Measurements from ENCODE around the gene CLEC17A.

Gene CLEC17A

DNA sequence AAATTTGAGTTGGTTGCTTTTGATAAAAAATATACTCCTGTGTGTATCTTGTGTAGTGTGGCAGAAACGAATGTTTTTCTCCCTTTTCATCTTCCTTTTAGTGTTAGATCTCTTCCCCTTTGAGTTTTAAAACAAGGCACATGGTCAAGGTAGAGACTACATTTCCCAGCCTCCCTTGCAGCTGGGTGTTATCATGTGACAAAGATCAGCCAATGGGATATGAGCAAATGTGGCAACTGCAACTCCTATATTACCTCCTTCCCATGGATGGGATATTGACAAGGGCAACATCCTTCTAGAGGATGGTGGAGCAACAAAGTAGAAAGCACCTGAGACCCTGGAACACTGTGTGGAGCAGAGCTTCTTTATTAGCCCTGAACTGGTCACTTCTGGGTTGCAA is 49.4 kb downstream of the CLEC17A start:
- no peak overlapping the region for H2BK120ac ChIP-seq (ENCODE audit: low read depth, low read length)
- H3K79me1 ChIP-seq (replicated peaks; ENCODE audit: low read length, poor library complexity, severe bottlenecking), result no peaks in the 10 kb centered on the region
- no peak overlapping the region for H3K18ac ChIP-seq (ENCODE audit: low read depth in 1 of 2, low read length in 2 of 2)
- H2AK5ac ChIP-seq (ENCODE audit: low read length, severe bottlenecking), result no peak overlapping the region
- H3K14ac ChIP-seq (ENCODE audit: low read length in 2 of 2), result no peak overlapping the region
- no peak overlapping the region for H3K9ac ChIP-seq (ENCODE audit: low read length)
- no peak overlapping the region for H2BK12ac ChIP-seq (ENCODE audit: low read length in 2 of 2)
- no peak overlapping the region for H2BK5ac ChIP-seq (ENCODE audit: low read depth, low read length, poor library complexity, severe bottlenecking)
- H3K9me3 ChIP-seq (ENCODE audit: control insufficient read depth, low read length), result peaks cover 13% of the 10 kb centered on the region
- H3K4ac ChIP-seq (ENCODE audit: low read depth in 1 of 2, low read length in 2 of 2), result no peak overlapping the region
- H4K91ac ChIP-seq (ENCODE audit: low read length), result no peak overlapping the region
- H3K36me3 ChIP-seq (ENCODE audit: control insufficient read depth in 1 of 2, insufficient read depth in 2 of 2, low read depth in 1 of 2, low read length in 2 of 2), result no peaks in the 10 kb centered on the region
- H3K27me3 ChIP-seq (ENCODE audit: control insufficient read depth in 1 of 2, insufficient read depth in 1 of 2, low read length in 2 of 2), result no peaks in the 10 kb centered on the region
- DNase-seq, result peak; percentile 1
- WGBS, result no CpG with 5 or more reads among the region's 1 CpG
- H3K27ac ChIP-seq (ENCODE audit: low read length, poor library complexity, severe bottlenecking), result no peak overlapping the region
- no peak overlapping the region for H3K4me2 ChIP-seq (ENCODE audit: low read length, poor library complexity, severe bottlenecking)
- no peak overlapping the region for H2AFZ ChIP-seq (ENCODE audit: low read depth, low read length)
- no peak overlapping the region for H4K8ac ChIP-seq (ENCODE audit: low read length)
- no peaks in the 10 kb centered on the region for H3K4me1 ChIP-seq (ENCODE audit: control insufficient read depth, insufficient read depth, low read depth, low read length)
- H3K23ac ChIP-seq (ENCODE audit: low read length in 2 of 2), result no peak overlapping the region
- no peak overlapping the region for H3K4me3 ChIP-seq (ENCODE audit: insufficient read depth in 1 of 2, low read depth in 1 of 2, low read length in 2 of 2)
- H2BK15ac ChIP-seq (ENCODE audit: low read depth, poor library complexity, severe bottlenecking), result no peak overlapping the region

- Histone ChIP-seq H3K4me3 (ENCODE audit: insufficient read depth in 1 of 2, low read depth in 1 of 2, low read length in 2 of 2) (no peak overlapping the region), H3K79me1 (replicated peaks; ENCODE audit: low read length, poor library complexity, severe bottlenecking) (no peaks in the 10 kb centered on the region), H3K4me1 (ENCODE audit: control insufficient read depth, insufficient read depth, low read depth, low read length) (no peaks in the 10 kb centered on the region), H3K9me3 (ENCODE audit: control insufficient read depth, low read length) (peaks cover 9% of the 10 kb centered on the region), H4K8ac (ENCODE audit: low read length) (no peak overlapping the region), H2BK5ac (ENCODE audit: low read depth, low read length, poor library complexity, severe bottlenecking) (no peak overlapping the region), H3K18ac (ENCODE audit: low read depth in 1 of 2, low read length in 2 of 2) (no peak overlapping the region), H2BK12ac (ENCODE audit: low read length in 2 of 2) (no peak overlapping the region), H2BK15ac (ENCODE audit: low read depth, poor library complexity, severe bottlenecking) (no peak overlapping the region), H3K4me2 (ENCODE audit: low read length, poor library complexity, severe bottlenecking) (no peak overlapping the region), H3K4ac (ENCODE audit: low read depth in 1 of 2, low read length in 2 of 2) (no peak overlapping the region), H3K36me3 (ENCODE audit: control insufficient read depth in 1 of 2, insufficient read depth in 2 of 2, low read depth in 1 of 2, low read length in 2 of 2) (no peaks in the 10 kb centered on the region), H2AK5ac (ENCODE audit: low read length, severe bottlenecking) (no peak overlapping the region), H2BK120ac (ENCODE audit: low read depth, low read length) (no peak overlapping the region), H3K27me3 (ENCODE audit: control insufficient read depth in 1 of 2, insufficient read depth in 1 of 2, low read length in 2 of 2) (no peaks in the 10 kb centered on the region), H3K9ac (ENCODE audit: low read length) (no peak overlapping the region), H3K27ac (ENCODE audit: low read length, poor library complexity, severe bottlenecking) (no peak overlapping the region), H3K23ac (ENCODE audit: low read length in 2 of 2) (no peak overlapping the region), H2AFZ (ENCODE audit: low read depth, low read length) (no peak overlapping the region), H3K14ac (ENCODE audit: low read length in 2 of 2) (no peak overlapping the region), H4K91ac (ENCODE audit: low read length) (no peak overlapping the region)
- no peak for DNase-seq
- WGBS, result no CpG with 5 or more reads among the region's 4 CpGs
Measured at GRCh38 chr19:14639536-14640277, 56.8 kb downstream of the CLEC17A start.

GRCh38 chr19:14648506-14648905 is 65.6 kb downstream of the CLEC17A start:
- Histone ChIP-seq H3K23ac (ENCODE audit: low read length in 2 of 2) (no peak overlapping the region), H3K9ac (ENCODE audit: low read length) (no peak overlapping the region), H2BK5ac (ENCODE audit: low read depth, low read length, poor library complexity, severe bottlenecking) (no peak overlapping the region), H3K27ac (ENCODE audit: low read length, poor library complexity, severe bottlenecking) (no peak overlapping the region), H3K4ac (ENCODE audit: low read depth in 1 of 2, low read length in 2 of 2) (no peak overlapping the region), H2BK120ac (ENCODE audit: low read depth, low read length) (no peak overlapping the region), H3K14ac (ENCODE audit: low read length in 2 of 2) (no peak overlapping the region), H4K91ac (ENCODE audit: low read length) (no peak overlapping the region), H2BK15ac (ENCODE audit: low read depth, poor library complexity, severe bottlenecking) (no peak overlapping the region), H3K9me3 (ENCODE audit: control insufficient read depth, low read length) (no peaks in the 10 kb centered on the region), H3K18ac (ENCODE audit: low read depth in 1 of 2, low read length in 2 of 2) (no peak overlapping the region), H2AK5ac (ENCODE audit: low read length, severe bottlenecking) (no peak overlapping the region), H2BK12ac (ENCODE audit: low read length in 2 of 2) (no peak overlapping the region), H3K27me3 (ENCODE audit: control insufficient read depth in 1 of 2, insufficient read depth in 1 of 2, low read length in 2 of 2) (no peaks in the 10 kb centered on the region), H3K4me2 (ENCODE audit: low read length, poor library complexity, severe bottlenecking) (no peak overlapping the region), H2AFZ (ENCODE audit: low read depth, low read length) (no peak overlapping the region), H3K4me3 (ENCODE audit: insufficient read depth in 1 of 2, low read depth in 1 of 2, low read length in 2 of 2) (no peak overlapping the region), H3K79me1 (replicated peaks; ENCODE audit: low read length, poor library complexity, severe bottlenecking) (no peaks in the 10 kb centered on the region), H4K8ac (ENCODE audit: low read length) (no peak overlapping the region), H3K36me3 (ENCODE audit: control insufficient read depth in 1 of 2, insufficient read depth in 2 of 2, low read depth in 1 of 2, low read length in 2 of 2) (no peaks in the 10 kb centered on the region), H3K4me1 (ENCODE audit: control insufficient read depth, insufficient read depth, low read depth, low read length) (no peaks in the 10 kb centered on the region)
- no peak for DNase-seq
- WGBS, result 75% methylated on average over 2 of the region's 2 CpGs

DNA sequence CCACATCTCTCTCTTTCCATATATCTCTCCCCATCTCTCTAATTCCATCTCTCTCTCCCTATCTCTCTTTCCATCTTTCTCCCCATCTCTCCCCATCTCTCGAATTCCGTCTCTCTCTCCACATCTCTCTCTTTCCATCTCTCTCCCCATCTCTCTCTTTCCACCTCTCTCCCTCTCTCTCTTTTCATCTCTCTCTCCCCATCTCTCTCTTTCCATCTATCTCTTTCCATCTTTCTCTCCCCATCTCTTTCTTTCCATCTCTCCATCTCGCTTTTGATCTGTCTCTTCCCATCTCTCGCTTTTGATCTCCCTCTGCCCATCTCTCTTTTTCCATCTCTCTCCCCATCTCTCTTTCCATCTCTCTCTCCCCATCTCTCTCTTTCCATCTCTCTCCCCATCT is 66.1 kb downstream of the CLEC17A start:
- H2AFZ ChIP-seq (ENCODE audit: low read depth, low read length), result no peak overlapping the region
- no peak overlapping the region for H3K4me3 ChIP-seq (ENCODE audit: insufficient read depth in 1 of 2, low read depth in 1 of 2, low read length in 2 of 2)
- no peak overlapping the region for H2BK120ac ChIP-seq (ENCODE audit: low read depth, low read length)
- no peaks in the 10 kb centered on the region for H3K4me1 ChIP-seq (ENCODE audit: control insufficient read depth, insufficient read depth, low read depth, low read length)
- 62% methylated on average over 4 of the region's 4 CpGs for WGBS
- H3K23ac ChIP-seq (ENCODE audit: low read length in 2 of 2), result no peak overlapping the region
- H3K36me3 ChIP-seq (ENCODE audit: control insufficient read depth in 1 of 2, insufficient read depth in 2 of 2, low read depth in 1 of 2, low read length in 2 of 2), result no peaks in the 10 kb centered on the region
- no peak overlapping the region for H4K8ac ChIP-seq (ENCODE audit: low read length)
- H2BK15ac ChIP-seq (ENCODE audit: low read depth, poor library complexity, severe bottlenecking), result no peak overlapping the region
- H3K14ac ChIP-seq (ENCODE audit: low read length in 2 of 2), result no peak overlapping the region
- no peaks in the 10 kb centered on the region for H3K79me1 ChIP-seq (replicated peaks; ENCODE audit: low read length, poor library complexity, severe bottlenecking)
- no peak overlapping the region for H2BK12ac ChIP-seq (ENCODE audit: low read length in 2 of 2)
- H3K18ac ChIP-seq (ENCODE audit: low read depth in 1 of 2, low read length in 2 of 2), result no peak overlapping the region
- H3K4ac ChIP-seq (ENCODE audit: low read depth in 1 of 2, low read length in 2 of 2), result no peak overlapping the region
- H3K9ac ChIP-seq (ENCODE audit: low read length), result no peak overlapping the region
- H2BK5ac ChIP-seq (ENCODE audit: low read depth, low read length, poor library complexity, severe bottlenecking), result no peak overlapping the region
- no peak overlapping the region for H3K27ac ChIP-seq (ENCODE audit: low read length, poor library complexity, severe bottlenecking)
- DNase-seq, result no peak
- no peak overlapping the region for H4K91ac ChIP-seq (ENCODE audit: low read length)
- no peak overlapping the region for H3K4me2 ChIP-seq (ENCODE audit: low read length, poor library complexity, severe bottlenecking)
- no peak overlapping the region for H2AK5ac ChIP-seq (ENCODE audit: low read length, severe bottlenecking)
- H3K9me3 ChIP-seq (ENCODE audit: control insufficient read depth, low read length), result no peaks in the 10 kb centered on the region
- H3K27me3 ChIP-seq (ENCODE audit: control insufficient read depth in 1 of 2, insufficient read depth in 1 of 2, low read length in 2 of 2), result no peaks in the 10 kb centered on the region

All from mesenchymal stem cell (in vitro differentiated cells and primary cell).